ENCODE measurements around the gene NACC1.

DNA sequence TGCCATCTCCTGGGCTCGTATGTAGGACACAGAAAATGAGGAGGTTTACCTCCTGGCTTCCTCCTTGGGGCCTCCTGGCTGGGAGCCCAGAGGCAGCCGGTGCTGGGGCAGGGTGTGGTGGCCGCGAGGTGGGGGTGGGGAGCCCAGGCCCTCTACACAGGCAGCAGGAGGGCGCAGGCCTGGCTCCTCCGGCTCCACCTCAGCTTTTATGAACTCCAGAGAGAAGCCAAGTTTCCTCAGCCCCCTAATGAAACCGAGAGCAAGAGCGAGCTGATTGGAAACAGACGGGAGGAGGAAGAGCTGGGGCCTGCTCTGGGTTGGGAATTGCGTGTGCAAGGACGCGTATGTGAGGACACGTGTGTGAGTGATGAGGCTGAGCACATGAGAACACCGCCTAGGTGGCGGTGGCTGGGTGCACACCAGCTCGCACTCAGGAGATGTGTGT lies 38.5 kb upstream of the NACC1 start:
- no peak for TF ChIP-seq JUNB (IDR thresholded peaks at IDR 0.05; ENCODE audit: unreplicated experiment)
- TF ChIP-seq, protein P1, sequence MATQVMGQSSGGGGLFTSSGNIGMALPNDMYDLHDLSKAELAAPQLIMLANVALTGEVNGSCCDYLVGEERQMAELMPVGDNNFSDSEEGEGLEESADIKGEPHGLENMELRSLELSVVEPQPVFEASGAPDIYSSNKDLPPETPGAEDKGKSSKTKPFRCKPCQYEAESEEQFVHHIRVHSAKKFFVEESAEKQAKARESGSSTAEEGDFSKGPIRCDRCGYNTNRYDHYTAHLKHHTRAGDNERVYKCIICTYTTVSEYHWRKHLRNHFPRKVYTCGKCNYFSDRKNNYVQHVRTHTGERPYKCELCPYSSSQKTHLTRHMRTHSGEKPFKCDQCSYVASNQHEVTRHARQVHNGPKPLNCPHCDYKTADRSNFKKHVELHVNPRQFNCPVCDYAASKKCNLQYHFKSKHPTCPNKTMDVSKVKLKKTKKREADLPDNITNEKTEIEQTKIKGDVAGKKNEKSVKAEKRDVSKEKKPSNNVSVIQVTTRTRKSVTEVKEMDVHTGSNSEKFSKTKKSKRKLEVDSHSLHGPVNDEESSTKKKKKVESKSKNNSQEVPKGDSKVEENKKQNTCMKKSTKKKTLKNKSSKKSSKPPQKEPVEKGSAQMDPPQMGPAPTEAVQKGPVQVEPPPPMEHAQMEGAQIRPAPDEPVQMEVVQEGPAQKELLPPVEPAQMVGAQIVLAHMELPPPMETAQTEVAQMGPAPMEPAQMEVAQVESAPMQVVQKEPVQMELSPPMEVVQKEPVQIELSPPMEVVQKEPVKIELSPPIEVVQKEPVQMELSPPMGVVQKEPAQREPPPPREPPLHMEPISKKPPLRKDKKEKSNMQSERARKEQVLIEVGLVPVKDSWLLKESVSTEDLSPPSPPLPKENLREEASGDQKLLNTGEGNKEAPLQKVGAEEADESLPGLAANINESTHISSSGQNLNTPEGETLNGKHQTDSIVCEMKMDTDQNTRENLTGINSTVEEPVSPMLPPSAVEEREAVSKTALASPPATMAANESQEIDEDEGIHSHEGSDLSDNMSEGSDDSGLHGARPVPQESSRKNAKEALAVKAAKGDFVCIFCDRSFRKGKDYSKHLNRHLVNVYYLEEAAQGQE (IDR thresholded peaks at IDR 0.05; ENCODE audit: unreplicated experiment) = no peak
- no peak for TF ChIP-seq EZH2 (IDR thresholded peaks at IDR 0.05; ENCODE audit: low read depth, unreplicated experiment)
- TF ChIP-seq, protein P2, sequence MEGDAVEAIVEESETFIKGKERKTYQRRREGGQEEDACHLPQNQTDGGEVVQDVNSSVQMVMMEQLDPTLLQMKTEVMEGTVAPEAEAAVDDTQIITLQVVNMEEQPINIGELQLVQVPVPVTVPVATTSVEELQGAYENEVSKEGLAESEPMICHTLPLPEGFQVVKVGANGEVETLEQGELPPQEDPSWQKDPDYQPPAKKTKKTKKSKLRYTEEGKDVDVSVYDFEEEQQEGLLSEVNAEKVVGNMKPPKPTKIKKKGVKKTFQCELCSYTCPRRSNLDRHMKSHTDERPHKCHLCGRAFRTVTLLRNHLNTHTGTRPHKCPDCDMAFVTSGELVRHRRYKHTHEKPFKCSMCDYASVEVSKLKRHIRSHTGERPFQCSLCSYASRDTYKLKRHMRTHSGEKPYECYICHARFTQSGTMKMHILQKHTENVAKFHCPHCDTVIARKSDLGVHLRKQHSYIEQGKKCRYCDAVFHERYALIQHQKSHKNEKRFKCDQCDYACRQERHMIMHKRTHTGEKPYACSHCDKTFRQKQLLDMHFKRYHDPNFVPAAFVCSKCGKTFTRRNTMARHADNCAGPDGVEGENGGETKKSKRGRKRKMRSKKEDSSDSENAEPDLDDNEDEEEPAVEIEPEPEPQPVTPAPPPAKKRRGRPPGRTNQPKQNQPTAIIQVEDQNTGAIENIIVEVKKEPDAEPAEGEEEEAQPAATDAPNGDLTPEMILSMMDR (conservative IDR thresholded peaks at IDR 0.05; ENCODE audit: low read depth in 2 of 2) = no peak
- TF ChIP-seq EZH2phosphoT487 (IDR thresholded peaks at IDR 0.05; ENCODE audit: unreplicated experiment) = no peak
- no peak for TF ChIP-seq POLR2AphosphoS5 (IDR thresholded peaks at IDR 0.05; ENCODE audit: low read depth)
- TF ChIP-seq CREB1 (CRISPR knock-in tag; IDR thresholded peaks at IDR 0.05; ENCODE audit: low read depth) = no peak
- TF ChIP-seq, protein P3, sequence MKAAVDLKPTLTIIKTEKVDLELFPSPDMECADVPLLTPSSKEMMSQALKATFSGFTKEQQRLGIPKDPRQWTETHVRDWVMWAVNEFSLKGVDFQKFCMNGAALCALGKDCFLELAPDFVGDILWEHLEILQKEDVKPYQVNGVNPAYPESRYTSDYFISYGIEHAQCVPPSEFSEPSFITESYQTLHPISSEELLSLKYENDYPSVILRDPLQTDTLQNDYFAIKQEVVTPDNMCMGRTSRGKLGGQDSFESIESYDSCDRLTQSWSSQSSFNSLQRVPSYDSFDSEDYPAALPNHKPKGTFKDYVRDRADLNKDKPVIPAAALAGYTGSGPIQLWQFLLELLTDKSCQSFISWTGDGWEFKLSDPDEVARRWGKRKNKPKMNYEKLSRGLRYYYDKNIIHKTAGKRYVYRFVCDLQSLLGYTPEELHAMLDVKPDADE (IDR thresholded peaks at IDR 0.05) = no peak
- TF ChIP-seq NANOG (IDR thresholded peaks at IDR 0.05; ENCODE audit: borderline replicate concordance) = no peak
- no peak for TF ChIP-seq ZNF114 (CRISPR knock-in tag; IDR thresholded peaks at IDR 0.05)
- no peak for TF ChIP-seq ZNF331 (CRISPR knock-in tag; IDR thresholded peaks at IDR 0.05; ENCODE audit: low read depth)
- no peak for TF ChIP-seq STAT1 (IDR thresholded peaks at IDR 0.05; ENCODE audit: unreplicated experiment)

Measured in GM23338 (cell line).